ENCODE results near the gene IL17RE. TPM values are rescaled to one million over a fixed set of nuclear protein-coding genes. Genes with fewer than 3 reads are reported as not detected.
"Not testable (repeated sequence)": the region's sequence is repeated elsewhere in the genome, so short reads cannot be mapped to it uniquely, and the experiment has no call there.

Gene IL17RE
- total RNA-seq: 1 to 10 TPM; 9.6 to 10.0 TPM
- long read RNA-seq, donor 1, partial matches to known transcripts: 1 of 2 reads
- long read RNA-seq, donor 1, other reads (novel, unspliced or antisense): 1 of 2 reads
- long read RNA-seq, donor 2, partial matches to known transcripts: 3 of 3 reads
- long read RNA-seq, donor 2, other reads (novel, unspliced or antisense): 0 of 3 reads

- DNase-seq (ENCODE audit: low spot score): peak; percentile 54
- intact Hi-C loops (cut with DNase I): no loop called here
These were observed at the start of gene IL17RE for GRCh38 chr3:9902372-9903237. TSS of gene IL17RE (plus strand) at chr3:9902848. CDS start at chr3:9902933, 85 bp downstream.

GRCh38 chr3:9854291-9854940, 48.2 kb upstream of the IL17RE start:
- intact Hi-C loops (cut with DNase I): not testable (repeated sequence)
- DNase-seq (ENCODE audit: low spot score): peak; percentile 53

- DNase-seq (ENCODE audit: low spot score): peak; percentile 18
- intact Hi-C loops (cut with DNase I): no loop called here
These were observed 47.1 kb upstream of the IL17RE start for GRCh38 chr3:9855594-9855993.

- intact Hi-C loops (cut with DNase I): no loop called here
These were observed 43.1 kb upstream of the IL17RE start for GRCh38 chr3:9859530-9860025.

GRCh38 chr3:9861201-9861600, 41.4 kb upstream of the IL17RE start:
- DNase-seq (ENCODE audit: low spot score): peak; percentile 29
- intact Hi-C loops (cut with DNase I): no loop called here

More at GRCh38 chr3:9859530-9860025, 43.1 kb upstream of the IL17RE start:
- peak; percentile 66 for DNase-seq (ENCODE audit: low spot score)

GRCh38 chr3:9861626-9862130, 41.0 kb upstream of the IL17RE start:
- DNase-seq (ENCODE audit: low spot score): peak; percentile 17
- intact Hi-C loops (cut with DNase I): no loop called here

GRCh38 chr3:9862391-9863057, 40.1 kb upstream of the IL17RE start:
- DNase-seq (ENCODE audit: low spot score): peak; percentile 86
- intact Hi-C loops (cut with DNase I): no loop called here

- intact Hi-C loops (cut with DNase I): no loop called here
- DNase-seq (ENCODE audit: low spot score): peak; percentile 77
These were observed 39.4 kb upstream of the IL17RE start for GRCh38 chr3:9863058-9863772.

GRCh38 chr3:9864200-9864927, 38.3 kb upstream of the IL17RE start:
- peak; percentile 85 for DNase-seq (ENCODE audit: low spot score)
- intact Hi-C loops (cut with DNase I): no loop called here

GRCh38 chr3:9865125-9865637, 37.5 kb upstream of the IL17RE start:
- intact Hi-C loops (cut with DNase I): not testable (repeated sequence)
- DNase-seq (ENCODE audit: low spot score): peak; percentile 53

- peak; percentile 76 for DNase-seq (ENCODE audit: low spot score)
- intact Hi-C loops (cut with DNase I): no loop called here
These were observed 36.0 kb upstream of the IL17RE start for GRCh38 chr3:9866639-9867038.

- intact Hi-C loops (cut with DNase I): no loop called here
- DNase-seq (ENCODE audit: low spot score): peak; percentile 64
These were observed 35.5 kb upstream of the IL17RE start for GRCh38 chr3:9867106-9867505.

GRCh38 chr3:9869955-9870354, 32.7 kb upstream of the IL17RE start:
- peak; percentile 11 for DNase-seq (ENCODE audit: low spot score)
- intact Hi-C loops (cut with DNase I): no loop called here

GRCh38 chr3:9870978-9871377, 31.7 kb upstream of the IL17RE start:
- intact Hi-C loops (cut with DNase I): no loop called here
- no peak for DNase-seq (ENCODE audit: low spot score)

GRCh38 chr3:9872067-9872466, 30.6 kb upstream of the IL17RE start:
- intact Hi-C loops (cut with DNase I); DNase-seq (ENCODE audit: low spot score): not testable (repeated sequence)

GRCh38 chr3:9875448-9875847, 27.2 kb upstream of the IL17RE start:
- no peak for DNase-seq (ENCODE audit: low spot score)
- intact Hi-C loops (cut with DNase I): no loop called here

GRCh38 chr3:9876255-9876654, 26.4 kb upstream of the IL17RE start:
- intact Hi-C loops (cut with DNase I); DNase-seq (ENCODE audit: low spot score): not testable (repeated sequence)

GRCh38 chr3:9876991-9877390, 25.7 kb upstream of the IL17RE start:
- peak; percentile 75 for DNase-seq (ENCODE audit: low spot score)
- intact Hi-C loops (cut with DNase I): no loop called here

Data from posterior vena cava (tissue), 2 donors.